ENCODE measurements around the gene PRSS38.

PRSS38 gene

GRCh38 chr1:227793948-227794816 is 21.3 kb upstream of the PRSS38 start:
- DNase-seq, result no peak

- no peak for DNase-seq
Measured at GRCh38 chr1:227794817-227795192, 20.7 kb upstream of the PRSS38 start.

- DNase-seq, result no peak
Measured at GRCh38 chr1:227795732-227796131, 19.7 kb upstream of the PRSS38 start.

- no peak for DNase-seq
Measured at GRCh38 chr1:227796359-227796915, 19.0 kb upstream of the PRSS38 start.

- DNase-seq, result no peak
Measured at GRCh38 chr1:227797144-227797543, 18.3 kb upstream of the PRSS38 start.

- DNase-seq, result no peak
Measured at GRCh38 chr1:227797625-227798024, 17.9 kb upstream of the PRSS38 start.

GRCh38 chr1:227798078-227798802 is 17.2 kb upstream of the PRSS38 start:
- DNase-seq, result no peak

GRCh38 chr1:227799756-227800155 is 15.7 kb upstream of the PRSS38 start:
- no peak for DNase-seq

GRCh38 chr1:227803933-227804332 is 11.5 kb upstream of the PRSS38 start:
- DNase-seq, result no peak

GRCh38 chr1:227805606-227806197 is 9.8 kb upstream of the PRSS38 start:
- no peak for DNase-seq

- no peak for DNase-seq
Measured at GRCh38 chr1:227808566-227808965, 6.9 kb upstream of the PRSS38 start.

GRCh38 chr1:227809026-227809425 is 6.4 kb upstream of the PRSS38 start:
- no peak for DNase-seq

- no peak for DNase-seq
Measured at GRCh38 chr1:227813962-227814361, 1.5 kb upstream of the PRSS38 start.

- DNase-seq, result no peak
Measured at GRCh38 chr1:227816750-227817446, 1.4 kb downstream of the PRSS38 start.

GRCh38 chr1:227823537-227823936 is 8.1 kb downstream of the PRSS38 start:
- no peak for DNase-seq

- no peak for DNase-seq
Measured at GRCh38 chr1:227824204-227824603, 8.7 kb downstream of the PRSS38 start.

- DNase-seq, result no peak
Measured at GRCh38 chr1:227828786-227829185, 13.3 kb downstream of the PRSS38 start.

GRCh38 chr1:227838181-227838580 is 22.7 kb downstream of the PRSS38 start:
- DNase-seq, result no peak

GRCh38 chr1:227841096-227841495 is 25.6 kb downstream of the PRSS38 start:
- no peak for DNase-seq

GRCh38 chr1:227844320-227845146 is 29.1 kb downstream of the PRSS38 start:
- no peak for DNase-seq

- DNase-seq, result no peak
Measured at GRCh38 chr1:227845147-227845458, 29.6 kb downstream of the PRSS38 start.

- no peak for DNase-seq
Measured at GRCh38 chr1:227845519-227845918, 30.0 kb downstream of the PRSS38 start.

All from activated naive CD4-positive, alpha-beta T cell treated with Interleukin-2 at 50 U/mL for 16 hours (primary cell).